ENCODE data around the gene FAM107B. TPM values are rescaled to one million over a fixed set of nuclear protein-coding genes. Genes with fewer than 3 reads are reported as not detected.

FAM107B gene
- total and polyA plus RNA-seq, 2 experiments from 2014 or later: 11.0 to 17.6 TPM

GRCh38 chr10:14683256-14683655 lies 91.4 kb downstream of the FAM107B start (continued):
- no peak for TF ChIP-seq ZNF462 (CRISPR knock-in tag; IDR thresholded peaks at IDR 0.05)
- no peak for TF ChIP-seq POLR2AphosphoS5 (IDR thresholded peaks at IDR 0.05; ENCODE audit: low read depth)
- TF ChIP-seq STAT1 (IDR thresholded peaks at IDR 0.05; ENCODE audit: unreplicated experiment): no peak
- TF ChIP-seq NANOG (IDR thresholded peaks at IDR 0.05; ENCODE audit: borderline replicate concordance): no peak
- TF ChIP-seq ETS1 (IDR thresholded peaks at IDR 0.05): no peak
- no peak for TF ChIP-seq ZNF114 (CRISPR knock-in tag; IDR thresholded peaks at IDR 0.05)
- no peak for TF ChIP-seq EZH2phosphoT487 (IDR thresholded peaks at IDR 0.05; ENCODE audit: unreplicated experiment)

GRCh38 chr10:14681802-14682201 lies 92.9 kb downstream of the FAM107B start:
- no peak for ATAC-seq
- Histone ChIP-seq H2AFZ (no peak overlapping the region), H3K36me3 (ENCODE audit: insufficient read depth) (no peaks in the 10 kb centered on the region), H3K4me3 (no peak overlapping the region), H3K27me3 (ENCODE audit: insufficient read depth) (no peaks in the 10 kb centered on the region), H3F3A (replicated peaks; ENCODE audit: low read depth) (no peaks in the 10 kb centered on the region), H3K4me2 (no peak overlapping the region), H3K79me2 (replicated peaks; ENCODE audit: insufficient read depth) (no peaks in the 10 kb centered on the region), H3K27ac (ENCODE audit: low read depth) (no peak overlapping the region), H3K9me2 (ENCODE audit: insufficient read depth) (no peaks in the 10 kb centered on the region), H4K20me1 (replicated peaks; ENCODE audit: insufficient read depth) (no peaks in the 10 kb centered on the region), H3K4me1 (ENCODE audit: insufficient read depth) (no peaks in the 10 kb centered on the region)
- no peak for DNase-seq (ENCODE audit: low spot score)
- H3K27ac Mint-ChIP-seq: no peak overlapping the region
- H3K27me3 Mint-ChIP-seq (ENCODE audit: insufficient read depth, low read depth, poor library complexity): peaks cover 2% of the 10 kb centered on the region
- H3K9me3 Mint-ChIP-seq: no peaks in the 10 kb centered on the region
- no peaks in the 10 kb centered on the region for H3K36me3 Mint-ChIP-seq (ENCODE audit: low read depth)
- H3K4me1 Mint-ChIP-seq: no peaks in the 10 kb centered on the region
- H3K4me3 Mint-ChIP-seq: no peak overlapping the region
- TF ChIP-seq ZNF114 (CRISPR knock-in tag; IDR thresholded peaks at IDR 0.05) (no peak), ZNF462 (CRISPR knock-in tag; IDR thresholded peaks at IDR 0.05) (no peak), POLR2AphosphoS5 (IDR thresholded peaks at IDR 0.05; ENCODE audit: low read depth) (no peak)

Data from GM23338 (cell line).